Lower leg skin (tissue), 4 donors: ENCODE measurements around the gene SPRR2E. TPM values are rescaled to one million over a fixed set of nuclear protein-coding genes. Genes with fewer than 3 reads are reported as not detected.
"Not testable (repeated sequence)": the region's sequence is repeated elsewhere in the genome, so short reads cannot be mapped to it uniquely, and the experiment has no call there.

Experiments
- DNase-seq, 2 donors: peaks; one replicate each; pipeline ENCODE4 v3.0.0-alpha.2; 2019; ENCODE audit warnings: low spot score in 2 of 2
- H3K4me3 ChIP-seq: fragments of 200-600 bp; sonication (generic); 2 replicates; pipeline ENCODE4 v1.5.1; 2017; ENCODE audit warnings: mild to moderate bottlenecking, low read depth; ENCODE audit not compliant: poor library complexity, severe bottlenecking
- CTCF ChIP-seq, 3 donors: fragments of 450-650 bp; IDR thresholded peaks; one replicate each; pipeline ENCODE4 v1.5.1; 2016; ENCODE audit warnings: antibody characterized with exemption in 3 of 3, mild to moderate bottlenecking in 3 of 3, moderate library complexity in 2 of 3
- POLR2A ChIP-seq, 2 donors: fragments of 450-650 bp; IDR thresholded peaks; one replicate each; pipeline ENCODE4 v1.6.1; 2016 to 2017; ENCODE audit warnings: antibody characterized with exemption in 2 of 2, mild to moderate bottlenecking in 1 of 2, moderate library complexity in 1 of 2
- WGBS, 2 donors: methylation state at CpG; one replicate each; pipeline ENCODE4 v1.1.5; 2018; 5-methylcytosine and 5-hydroxymethylcytosine counted together
- intact Hi-C: fragments of 100-400 bp; cut with DNase I; formaldehyde crosslinking; loops from one replicate; pipeline ENCODE4 v1.15.0; 2023; ENCODE audit warnings: low total_unique reads
- total RNA-seq, 4 donors: library from RNA; depleted of rRNA; stranded (reverse); fragments of >200 nt; gene quantifications; one replicate each; pipeline ENCODE4 v1.1.0, GENCODE V29; 2016

SPRR2E gene
- total RNA-seq, 4 donors from 2014 or later: 149 to 650 (median 233) TPM

GRCh38 chr1:153127296-153127695, 33.0 kb upstream of the SPRR2E start:
- TF ChIP-seq POLR2A (IDR thresholded peaks at IDR 0.05): no peak
- TF ChIP-seq CTCF (IDR thresholded peaks at IDR 0.05): no peak
- no peak overlapping the region for H3K4me3 ChIP-seq
- intact Hi-C loops: no loop called here
- 48 to 50% methylated on average over 2 of the region's 2 CpGs for WGBS, 2 donors
- DNase-seq: no peak

- intact Hi-C loops: no loop called here
- no peak for TF ChIP-seq POLR2A (IDR thresholded peaks at IDR 0.05)
- TF ChIP-seq CTCF (IDR thresholded peaks at IDR 0.05): no peak
- no peak for DNase-seq
- WGBS, 2 donors: 70 to 82% methylated on average over 1 of the region's 1 CpG
- H3K4me3 ChIP-seq: no peak overlapping the region
These were observed 31.2 kb upstream of the SPRR2E start for GRCh38 chr1:153125536-153125935.

GRCh38 chr1:153123793-153124192, 29.5 kb upstream of the SPRR2E start:
- H3K4me3 ChIP-seq, DNase-seq, intact Hi-C loops: not testable (repeated sequence)
- WGBS, 2 donors: 71 to 83% methylated on average over 8 of the region's 8 CpGs

GRCh38 chr1:153122831-153123421, 28.6 kb upstream of the SPRR2E start:
- H3K4me3 ChIP-seq: no peak overlapping the region
- TF ChIP-seq POLR2A (IDR thresholded peaks at IDR 0.05) (no peak), CTCF (IDR thresholded peaks at IDR 0.05) (no peak)
- WGBS, 2 donors: 16 to 53% methylated on average over 3 of the region's 3 CpGs
- intact Hi-C loops: no loop called here
- peak in 1 of 2 donors; percentile 22 for DNase-seq

GRCh38 chr1:153120945-153121344, 26.6 kb upstream of the SPRR2E start:
- no peak overlapping the region for H3K4me3 ChIP-seq
- TF ChIP-seq POLR2A (IDR thresholded peaks at IDR 0.05) (no peak), CTCF (IDR thresholded peaks at IDR 0.05) (no peak)
- intact Hi-C loops: no loop called here
- no peak for DNase-seq

GRCh38 chr1:153119491-153119971, 25.2 kb upstream of the SPRR2E start:
- no peak overlapping the region for H3K4me3 ChIP-seq
- TF ChIP-seq CTCF (IDR thresholded peaks at IDR 0.05) (no peak), POLR2A (IDR thresholded peaks at IDR 0.05) (no peak)
- intact Hi-C loops: no loop called here
- DNase-seq: no peak
- 65 to 67% methylated on average over 3 of the region's 3 CpGs for WGBS, 2 donors

- intact Hi-C loops, DNase-seq, H3K4me3 ChIP-seq: not testable (repeated sequence)
These were observed 20.9 kb upstream of the SPRR2E start for GRCh38 chr1:153115264-153115663.
